Loucy (cell line): ENCODE results near the gene KLHDC4.

Experiments used
- H2AFZ ChIP-seq: fragments of 200-600 bp; sonication (generic); 2 replicates; pipeline ENCODE4 v1.6.0; 2016; ENCODE audit warnings: antibody characterized with exemption, mild to moderate bottlenecking, low read length, moderate library complexity
- H3F3A ChIP-seq: fragments of 200-600 bp; 2 replicates; pipeline ENCODE4 v1.6.0; 2016; ENCODE audit warnings: antibody characterized with exemption, low read depth, mild to moderate bottlenecking
- H3K27me3 ChIP-seq: fragments of 200-600 bp; sonication (generic); 2 replicates; pipeline ENCODE4 v1.6.1; 2014; ENCODE audit warnings: low read length, mild to moderate bottlenecking; ENCODE audit not compliant: insufficient read depth, poor library complexity, severe bottlenecking
- H3K36me3 ChIP-seq: fragments of 200-600 bp; sonication (generic); 2 replicates; pipeline ENCODE4 v1.6.1; 2016; ENCODE audit warnings: low read length; ENCODE audit not compliant: insufficient read depth
- H3K4me1 ChIP-seq: fragments of 200-600 bp; sonication (generic); 2 replicates; pipeline ENCODE4 v1.5.1; 2014; ENCODE audit warnings: low read length, mild to moderate bottlenecking; ENCODE audit not compliant: insufficient read depth, poor library complexity, severe bottlenecking
- H3K4me2 ChIP-seq: fragments of 200-600 bp; sonication (generic); 2 replicates; pipeline ENCODE4 v1.6.0; 2014; ENCODE audit warnings: antibody characterized with exemption, low read length, low read depth, mild to moderate bottlenecking; ENCODE audit not compliant: poor library complexity, severe bottlenecking
- H3K4me3 ChIP-seq: fragments of 200-600 bp; sonication (generic); 2 replicates; pipeline ENCODE4 v1.5.1; 2014; ENCODE audit warnings: low read length, mild to moderate bottlenecking, mixed read lengths; ENCODE audit not compliant: poor library complexity, severe bottlenecking
- H3K79me2 ChIP-seq: fragments of 200-600 bp; sonication (generic); 2 replicates; pipeline ENCODE4 v1.6.1; 2014; ENCODE audit warnings: low read length; ENCODE audit not compliant: insufficient read depth
- H3K9ac ChIP-seq: fragments of 200-600 bp; sonication (generic); 2 replicates; pipeline ENCODE4 v1.6.0; 2014; ENCODE audit warnings: mild to moderate bottlenecking, low read depth, low read length, moderate library complexity; ENCODE audit not compliant: poor library complexity, severe bottlenecking
- H3K9me2 ChIP-seq: fragments of 200-600 bp; sonication (generic); replicated peaks from 2 replicates; pipeline ENCODE4 v1.6.1; 2016; ENCODE audit warnings: low read depth, low read length, mixed read lengths
- H3K9me3 ChIP-seq: fragments of 200-600 bp; sonication (generic); 2 replicates; pipeline ENCODE4 v1.6.1; 2014; ENCODE audit warnings: mild to moderate bottlenecking, antibody characterized with exemption, low read length, low read depth; ENCODE audit not compliant: insufficient read depth
- H4K20me1 ChIP-seq: fragments of 200-600 bp; sonication (generic); 2 replicates; pipeline ENCODE4 v1.6.0; 2014; ENCODE audit warnings: antibody characterized with exemption, low read length, mild to moderate bottlenecking; ENCODE audit not compliant: insufficient read depth, poor library complexity, severe bottlenecking
- EZH2phosphoT487 ChIP-seq: fragments of 200-600 bp; IDR thresholded peaks from 2 replicates; pipeline ENCODE4 v1.6.1; 2018; ENCODE audit warnings: antibody characterized with exemption, mild to moderate bottlenecking, moderate library complexity, borderline replicate concordance
- TF ChIP-seq, protein P1 (sequence below): fragments of 200-600 bp; sonication (generic); conservative IDR thresholded peaks from 2 replicates; pipeline ENCODE4 v1.5.1; 2014; ENCODE audit warnings: mild to moderate bottlenecking, antibody characterized with exemption, low read length

Gene KLHDC4

DNA sequence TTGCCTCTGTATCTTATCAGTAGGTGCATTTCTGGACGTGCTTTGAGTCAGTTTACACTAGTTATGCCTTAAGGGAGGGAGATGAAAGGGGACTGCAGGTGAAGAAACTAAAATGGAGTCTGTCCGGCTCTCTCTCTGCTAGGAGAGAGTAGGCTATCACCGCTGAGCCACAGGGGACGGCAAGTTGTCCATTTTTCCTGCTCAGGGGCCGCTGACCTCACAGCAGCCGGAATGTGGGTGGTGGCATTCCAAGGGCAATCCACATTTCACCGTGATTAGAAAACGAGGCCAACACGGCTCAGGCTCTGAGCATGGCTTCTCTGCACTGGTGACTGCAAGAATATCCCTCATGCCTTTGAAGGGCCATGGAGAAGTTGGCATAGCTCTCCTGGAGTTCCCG is 19.0 kb upstream of the KLHDC4 start:
- 0 out of 2 replicates have a peak, but pooled peaks cover 2% of the 10 kb centered on the region for H3F3A ChIP-seq
- no peak overlapping the region for H2AFZ ChIP-seq
- TF ChIP-seq, protein P1, sequence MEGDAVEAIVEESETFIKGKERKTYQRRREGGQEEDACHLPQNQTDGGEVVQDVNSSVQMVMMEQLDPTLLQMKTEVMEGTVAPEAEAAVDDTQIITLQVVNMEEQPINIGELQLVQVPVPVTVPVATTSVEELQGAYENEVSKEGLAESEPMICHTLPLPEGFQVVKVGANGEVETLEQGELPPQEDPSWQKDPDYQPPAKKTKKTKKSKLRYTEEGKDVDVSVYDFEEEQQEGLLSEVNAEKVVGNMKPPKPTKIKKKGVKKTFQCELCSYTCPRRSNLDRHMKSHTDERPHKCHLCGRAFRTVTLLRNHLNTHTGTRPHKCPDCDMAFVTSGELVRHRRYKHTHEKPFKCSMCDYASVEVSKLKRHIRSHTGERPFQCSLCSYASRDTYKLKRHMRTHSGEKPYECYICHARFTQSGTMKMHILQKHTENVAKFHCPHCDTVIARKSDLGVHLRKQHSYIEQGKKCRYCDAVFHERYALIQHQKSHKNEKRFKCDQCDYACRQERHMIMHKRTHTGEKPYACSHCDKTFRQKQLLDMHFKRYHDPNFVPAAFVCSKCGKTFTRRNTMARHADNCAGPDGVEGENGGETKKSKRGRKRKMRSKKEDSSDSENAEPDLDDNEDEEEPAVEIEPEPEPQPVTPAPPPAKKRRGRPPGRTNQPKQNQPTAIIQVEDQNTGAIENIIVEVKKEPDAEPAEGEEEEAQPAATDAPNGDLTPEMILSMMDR, result no peak
- no peak for TF ChIP-seq EZH2phosphoT487
- H3K36me3 ChIP-seq, result no peaks in the 10 kb centered on the region
- H3K4me1 ChIP-seq, result peaks cover 14% of the 10 kb centered on the region
- no peaks in the 10 kb centered on the region for H3K9me3 ChIP-seq
- H3K79me2 ChIP-seq, result no peaks in the 10 kb centered on the region
- H4K20me1 ChIP-seq, result no peaks in the 10 kb centered on the region
- H3K4me2 ChIP-seq, result no peak overlapping the region
- no peaks in the 10 kb centered on the region for H3K9me2 ChIP-seq
- no peaks in the 10 kb centered on the region for H3K27me3 ChIP-seq
- no peak overlapping the region for H3K4me3 ChIP-seq
- no peak overlapping the region for H3K9ac ChIP-seq

DNA sequence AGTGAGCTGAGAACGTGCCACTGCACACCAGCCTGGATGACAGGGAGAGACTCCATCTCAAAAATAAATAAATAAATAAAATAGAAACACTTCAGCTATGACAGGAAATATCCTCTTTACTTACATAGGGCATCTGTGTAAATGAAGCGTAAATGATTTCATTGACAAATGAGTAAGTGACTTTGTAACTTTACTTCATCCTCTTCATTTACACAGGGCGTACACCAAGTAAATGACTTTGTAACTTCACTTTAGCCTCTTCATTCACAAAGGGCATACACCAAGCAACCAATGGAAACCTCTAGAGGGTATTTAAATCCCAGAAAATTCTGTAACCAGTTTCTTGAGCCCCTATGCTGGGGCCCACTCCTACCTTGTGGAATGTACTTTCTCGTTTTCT is 16.2 kb upstream of the KLHDC4 start:
- H3K9ac ChIP-seq, result no peak overlapping the region
- no peaks in the 10 kb centered on the region for H3K79me2 ChIP-seq
- no peak overlapping the region for H3K4me2 ChIP-seq
- 0 out of 2 replicates have a peak, but pooled peaks cover 2% of the 10 kb centered on the region for H3F3A ChIP-seq
- no peaks in the 10 kb centered on the region for H3K9me2 ChIP-seq
- no peaks in the 10 kb centered on the region for H3K36me3 ChIP-seq
- no peak for TF ChIP-seq EZH2phosphoT487
- TF ChIP-seq, protein P1, result no peak
- no peaks in the 10 kb centered on the region for H3K9me3 ChIP-seq
- H3K4me1 ChIP-seq, result peaks cover 32% of the 10 kb centered on the region
- H2AFZ ChIP-seq, result no peak overlapping the region
- no peaks in the 10 kb centered on the region for H4K20me1 ChIP-seq
- H3K4me3 ChIP-seq, result no peak overlapping the region
- H3K27me3 ChIP-seq, result no peaks in the 10 kb centered on the region

- Histone ChIP-seq H3K36me3 (no peaks in the 10 kb centered on the region), H3K9me3 (no peaks in the 10 kb centered on the region), H3K4me3 (peak overlapping the region; percentile 37), H3K4me2 (peak overlapping the region; percentile 75), H3K4me1 (peaks cover 35% of the 10 kb centered on the region), H3K9me2 (no peaks in the 10 kb centered on the region), H4K20me1 (no peaks in the 10 kb centered on the region), H2AFZ (no peak overlapping the region), H3F3A (0 out of 2 replicates have a peak, but pooled peaks cover 2% of the 10 kb centered on the region), H3K27me3 (no peaks in the 10 kb centered on the region), H3K79me2 (no peaks in the 10 kb centered on the region), H3K9ac (peak overlapping the region; percentile 76)
- TF ChIP-seq, protein P1, result 0 out of 2 replicates have a peak, but pooled peaks have one; percentile 18
- TF ChIP-seq EZH2phosphoT487, result no peak
Observed at GRCh38 chr16:87780385-87780989, 14.7 kb upstream of the KLHDC4 start.
